Measurements from ENCODE around the gene FKBP1B.
"Not testable (repeated sequence)": the region's sequence is repeated elsewhere in the genome, so short reads cannot be mapped to it uniquely, and the experiment has no call there.

Gene FKBP1B

GRCh38 chr2:24049485-24050021 lies at the start of gene FKBP1B:
TSS of gene FKBP1B (plus strand) at chr2:24049741. CDS start at chr2:24049850, 109 bp downstream.
- peak within 1 kb of the TSS; percentile 70 for H3K9ac ChIP-seq (ENCODE audit: low read length)
- no peaks in the 10 kb centered on the region for H3K27me3 ChIP-seq (ENCODE audit: control insufficient read depth, insufficient read depth, low read length)
- no peaks in the 10 kb centered on the region for H3K36me3 ChIP-seq (ENCODE audit: control insufficient read depth, insufficient read depth, low read length)
- H3K9me3 ChIP-seq (ENCODE audit: control insufficient read depth, low read length), result no peaks in the 10 kb centered on the region
- peaks cover 23% of the 10 kb centered on the region for H3K4me1 ChIP-seq (ENCODE audit: control insufficient read depth, insufficient read depth, low read length)
- peak within 1 kb of the TSS; percentile 63 for H3K4me3 ChIP-seq (ENCODE audit: low read length)

GRCh38 chr2:24007693-24008092 lies 41.8 kb upstream of the FKBP1B start:
- no peaks in the 10 kb centered on the region for H3K4me1 ChIP-seq (ENCODE audit: control insufficient read depth, insufficient read depth, low read length)

GRCh38 chr2:24008672-24009366 lies 40.7 kb upstream of the FKBP1B start:
- H3K4me3 ChIP-seq (ENCODE audit: low read length), result no peak overlapping the region
- H3K9ac ChIP-seq (ENCODE audit: low read length), result no peak overlapping the region

More at GRCh38 chr2:24007693-24008092, 41.8 kb upstream of the FKBP1B start:
- no peaks in the 10 kb centered on the region for H3K9me3 ChIP-seq (ENCODE audit: control insufficient read depth, low read length)
- H3K27me3 ChIP-seq (ENCODE audit: control insufficient read depth, insufficient read depth, low read length), result peaks cover 32% of the 10 kb centered on the region
- no peak overlapping the region for H3K4me3 ChIP-seq (ENCODE audit: low read length)
- H3K9ac ChIP-seq (ENCODE audit: low read length), result no peak overlapping the region
- no peaks in the 10 kb centered on the region for H3K36me3 ChIP-seq (ENCODE audit: control insufficient read depth, insufficient read depth, low read length)

GRCh38 chr2:24009367-24009679 lies 40.2 kb upstream of the FKBP1B start:
- Histone ChIP-seq H3K4me1 (ENCODE audit: control insufficient read depth, insufficient read depth, low read length) (no peaks in the 10 kb centered on the region), H3K36me3 (ENCODE audit: control insufficient read depth, insufficient read depth, low read length) (no peaks in the 10 kb centered on the region), H3K27me3 (ENCODE audit: control insufficient read depth, insufficient read depth, low read length) (peaks cover 32% of the 10 kb centered on the region), H3K4me3 (ENCODE audit: low read length) (no peak overlapping the region), H3K9ac (ENCODE audit: low read length) (no peak overlapping the region), H3K9me3 (ENCODE audit: control insufficient read depth, low read length) (no peaks in the 10 kb centered on the region)

More at GRCh38 chr2:24008672-24009366, 40.7 kb upstream of the FKBP1B start:
- Histone ChIP-seq H3K4me1 (ENCODE audit: control insufficient read depth, insufficient read depth, low read length) (no peaks in the 10 kb centered on the region), H3K9me3 (ENCODE audit: control insufficient read depth, low read length) (no peaks in the 10 kb centered on the region), H3K36me3 (ENCODE audit: control insufficient read depth, insufficient read depth, low read length) (no peaks in the 10 kb centered on the region), H3K27me3 (ENCODE audit: control insufficient read depth, insufficient read depth, low read length) (peaks cover 32% of the 10 kb centered on the region)

GRCh38 chr2:24009680-24010476 lies 39.7 kb upstream of the FKBP1B start, which contains the start of gene MFSD2B:
TSS of gene MFSD2B (plus strand) at chr2:24010085. CDS start at chr2:24010097, 12 bp downstream.
- H3K27me3 ChIP-seq (ENCODE audit: control insufficient read depth, insufficient read depth, low read length), result peaks cover 32% of the 10 kb centered on the region
- peak within 1 kb of the TSS; percentile 3 for H3K9ac ChIP-seq (ENCODE audit: low read length)
- H3K9me3 ChIP-seq (ENCODE audit: control insufficient read depth, low read length), result no peaks in the 10 kb centered on the region
- H3K4me3 ChIP-seq (ENCODE audit: low read length), result no peak within 1 kb of the TSS
- H3K36me3 ChIP-seq (ENCODE audit: control insufficient read depth, insufficient read depth, low read length), result no peaks in the 10 kb centered on the region
- no peaks in the 10 kb centered on the region for H3K4me1 ChIP-seq (ENCODE audit: control insufficient read depth, insufficient read depth, low read length)

GRCh38 chr2:24010477-24011249 lies 38.9 kb upstream of the FKBP1B start:
- no peak overlapping the region for H3K4me3 ChIP-seq (ENCODE audit: low read length)

GRCh38 chr2:24011250-24012104 lies 38.1 kb upstream of the FKBP1B start:
- H3K4me3 ChIP-seq (ENCODE audit: low read length), result no peak overlapping the region
- no peaks in the 10 kb centered on the region for H3K4me1 ChIP-seq (ENCODE audit: control insufficient read depth, insufficient read depth, low read length)
- H3K9ac ChIP-seq (ENCODE audit: low read length), result no peak overlapping the region
- H3K9me3 ChIP-seq (ENCODE audit: control insufficient read depth, low read length), result no peaks in the 10 kb centered on the region
- peaks cover 32% of the 10 kb centered on the region for H3K27me3 ChIP-seq (ENCODE audit: control insufficient read depth, insufficient read depth, low read length)
- H3K36me3 ChIP-seq (ENCODE audit: control insufficient read depth, insufficient read depth, low read length), result no peaks in the 10 kb centered on the region

More at GRCh38 chr2:24010477-24011249, 38.9 kb upstream of the FKBP1B start:
- Histone ChIP-seq H3K27me3 (ENCODE audit: control insufficient read depth, insufficient read depth, low read length) (peaks cover 32% of the 10 kb centered on the region), H3K9ac (ENCODE audit: low read length) (no peak overlapping the region), H3K4me1 (ENCODE audit: control insufficient read depth, insufficient read depth, low read length) (no peaks in the 10 kb centered on the region), H3K36me3 (ENCODE audit: control insufficient read depth, insufficient read depth, low read length) (no peaks in the 10 kb centered on the region), H3K9me3 (ENCODE audit: control insufficient read depth, low read length) (no peaks in the 10 kb centered on the region)

GRCh38 chr2:24012521-24013188 lies 36.9 kb upstream of the FKBP1B start:
- H3K36me3 ChIP-seq (ENCODE audit: control insufficient read depth, insufficient read depth, low read length), result no peaks in the 10 kb centered on the region
- no peak overlapping the region for H3K9ac ChIP-seq (ENCODE audit: low read length)
- H3K27me3 ChIP-seq (ENCODE audit: control insufficient read depth, insufficient read depth, low read length), result peaks cover 32% of the 10 kb centered on the region
- no peaks in the 10 kb centered on the region for H3K4me1 ChIP-seq (ENCODE audit: control insufficient read depth, insufficient read depth, low read length)
- no peaks in the 10 kb centered on the region for H3K9me3 ChIP-seq (ENCODE audit: control insufficient read depth, low read length)
- no peak overlapping the region for H3K4me3 ChIP-seq (ENCODE audit: low read length)

- not testable (repeated sequence) for H3K4me1 ChIP-seq (ENCODE audit: control insufficient read depth, insufficient read depth, low read length); H3K9ac ChIP-seq (ENCODE audit: low read length); H3K4me3 ChIP-seq (ENCODE audit: low read length); H3K36me3 ChIP-seq (ENCODE audit: control insufficient read depth, insufficient read depth, low read length); H3K9me3 ChIP-seq (ENCODE audit: control insufficient read depth, low read length)
- peaks cover 20% of the 10 kb centered on the region for H3K27me3 ChIP-seq (ENCODE audit: control insufficient read depth, insufficient read depth, low read length)
These were observed 34.6 kb upstream of the FKBP1B start for GRCh38 chr2:24014902-24015301.

- no peak overlapping the region for H3K4me3 ChIP-seq (ENCODE audit: low read length)
- no peaks in the 10 kb centered on the region for H3K36me3 ChIP-seq (ENCODE audit: control insufficient read depth, insufficient read depth, low read length)
- no peaks in the 10 kb centered on the region for H3K4me1 ChIP-seq (ENCODE audit: control insufficient read depth, insufficient read depth, low read length)
- H3K9me3 ChIP-seq (ENCODE audit: control insufficient read depth, low read length), result no peaks in the 10 kb centered on the region
- H3K9ac ChIP-seq (ENCODE audit: low read length), result no peak overlapping the region
- peaks cover 12% of the 10 kb centered on the region for H3K27me3 ChIP-seq (ENCODE audit: control insufficient read depth, insufficient read depth, low read length)
These were observed 33.8 kb upstream of the FKBP1B start for GRCh38 chr2:24015562-24016375.
